HFFc6 (cell line): ENCODE data around the gene TUT4. TPM values are rescaled to one million over a fixed set of nuclear protein-coding genes. Genes with fewer than 3 reads are reported as not detected.

ENCODE experiments used
- DNase-seq: peaks from one replicate; pipeline ENCODE4 v3.0.0-alpha.2; 2018
- H3K27ac Mint-ChIP-seq: 2 replicates; pipeline ENCODE4 v1.8.0; 2020; ENCODE audit warnings: mild to moderate bottlenecking, mixed read lengths
- H3K27me3 Mint-ChIP-seq: 2 replicates; pipeline ENCODE4 v1.8.0; 2021; ENCODE audit warnings: mild to moderate bottlenecking, moderate library complexity, mixed read lengths; ENCODE audit not compliant: insufficient read depth
- H3K36me3 Mint-ChIP-seq: 2 replicates; pipeline ENCODE4 v1.8.0; 2021; ENCODE audit warnings: low read depth, mixed read lengths
- H3K4me1 Mint-ChIP-seq: 2 replicates; pipeline ENCODE4 v1.8.0; 2020; ENCODE audit warnings: low read depth, mixed read lengths
- H3K4me3 Mint-ChIP-seq: 2 replicates; pipeline ENCODE4 v1.8.0; 2020; ENCODE audit warnings: mild to moderate bottlenecking, moderate library complexity, mixed read lengths
- H3K9me3 Mint-ChIP-seq: 2 replicates; pipeline ENCODE4 v1.8.0; 2020; ENCODE audit warnings: mild to moderate bottlenecking, mixed read lengths
- CTCF ChIP-seq: fragments of 200-600 bp; sonication (generic); IDR thresholded peaks from 2 replicates; pipeline ENCODE4 v1.5.0; 2021; ENCODE audit warnings: antibody characterized with exemption, mild to moderate bottlenecking
- total RNA-seq, 6 experiments: library from RNA; stranded (reverse); fragmentation: NEBNext Ultra II Directional; extraction: Animal tissue kit (Norgen Biotek cat#: 25700); gene quantifications; 2 replicates in 1 of 6; 3 replicates in 5 of 6; pipeline ENCODE4 v1.2.3, GENCODE V29; 2021

The TUT4 gene
- total RNA-seq, 6 experiments from 2014 or later, result 24.1 to 32.0 (median 27.2) TPM

DNA sequence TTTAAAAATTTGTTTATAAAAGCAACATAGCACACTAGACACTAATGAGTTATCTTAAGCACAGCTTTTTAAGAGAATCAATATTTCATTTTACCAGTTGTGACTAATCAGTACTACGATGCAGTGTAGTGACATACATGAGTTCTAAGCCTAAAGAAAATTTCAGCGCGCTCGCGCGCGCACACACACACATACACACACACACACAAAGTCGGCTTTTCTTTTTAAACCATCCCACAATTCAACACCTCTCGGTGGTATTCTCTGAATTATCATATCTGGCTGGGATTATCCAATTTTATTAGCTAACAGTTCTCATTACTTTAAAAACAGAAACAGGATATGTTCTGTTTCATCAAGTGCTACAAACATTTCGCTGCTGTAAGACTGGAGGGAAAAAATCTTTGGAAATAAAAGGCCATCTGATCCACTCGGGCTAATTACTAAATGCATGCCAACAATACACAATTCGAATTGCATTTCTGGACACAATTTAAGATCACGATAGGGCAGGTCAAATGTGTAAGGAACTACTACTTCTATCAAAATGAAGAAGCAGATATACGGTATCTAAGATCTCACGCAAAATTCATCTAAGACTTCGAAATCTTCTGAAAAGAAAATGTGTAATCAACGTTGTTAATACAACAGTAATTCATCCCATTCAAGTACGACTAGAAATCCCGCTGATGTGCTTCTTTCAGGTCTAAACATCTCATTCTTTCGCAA is 1.2 kb downstream of the TUT4 start:
- TF ChIP-seq CTCF, result no peak
- H3K4me1 Mint-ChIP-seq, result peaks cover 40% of the 10 kb centered on the region
- DNase-seq, result peak; percentile 33
- no peak overlapping the region for H3K4me3 Mint-ChIP-seq
- H3K27me3 Mint-ChIP-seq, result no peaks in the 10 kb centered on the region
- no peaks in the 10 kb centered on the region for H3K36me3 Mint-ChIP-seq
- no peaks in the 10 kb centered on the region for H3K9me3 Mint-ChIP-seq
- H3K27ac Mint-ChIP-seq, result no peak overlapping the region

GRCh38 chr1:52550447-52550846 is 2.4 kb downstream of the TUT4 start:
- H3K36me3 Mint-ChIP-seq, result peaks cover 6% of the 10 kb centered on the region; the same call in 1 of the 2 replicates
- peaks cover 37% of the 10 kb centered on the region for H3K4me1 Mint-ChIP-seq
- no peak for TF ChIP-seq CTCF
- no peak overlapping the region for H3K4me3 Mint-ChIP-seq
- no peaks in the 10 kb centered on the region for H3K27me3 Mint-ChIP-seq
- no peak for DNase-seq
- no peak overlapping the region for H3K27ac Mint-ChIP-seq
- no peaks in the 10 kb centered on the region for H3K9me3 Mint-ChIP-seq

- Mint-ChIP-seq H3K4me1 (peaks cover 26% of the 10 kb centered on the region), H3K4me3 (no peak overlapping the region), H3K27ac (no peak overlapping the region), H3K36me3 (peaks cover 10% of the 10 kb centered on the region; the same call in 1 of the 2 replicates), H3K9me3 (peaks cover 4% of the 10 kb centered on the region), H3K27me3 (no peaks in the 10 kb centered on the region)
- no peak for DNase-seq
- TF ChIP-seq CTCF, result no peak
Observed at GRCh38 chr1:52549267-52549666, 3.6 kb downstream of the TUT4 start.

DNA sequence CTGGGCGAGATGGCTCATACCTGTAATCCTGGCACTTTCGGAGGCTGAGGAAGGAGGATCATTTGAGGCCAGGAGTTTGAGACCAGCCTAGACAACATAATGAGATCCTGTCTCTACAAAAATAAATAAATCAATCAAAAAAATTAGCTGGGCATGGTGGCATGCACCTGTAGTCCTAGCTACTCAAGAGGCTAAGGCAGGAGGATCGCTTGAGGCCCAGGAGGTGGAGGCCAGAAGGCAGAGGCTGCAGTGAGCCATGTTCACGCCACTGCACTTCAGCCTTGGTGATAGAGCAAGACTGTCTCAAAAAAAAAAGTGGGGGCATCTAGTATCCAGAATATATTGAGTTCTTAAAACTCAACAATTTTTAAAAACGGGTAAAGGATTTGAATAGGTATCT is 6.0 kb downstream of the TUT4 start:
- no peak for TF ChIP-seq CTCF
- peaks cover 19% of the 10 kb centered on the region for H3K4me1 Mint-ChIP-seq
- no peaks in the 10 kb centered on the region for H3K27me3 Mint-ChIP-seq
- peaks cover 29% of the 10 kb centered on the region for H3K36me3 Mint-ChIP-seq
- no peak for DNase-seq
- no peak overlapping the region for H3K27ac Mint-ChIP-seq
- no peak overlapping the region for H3K4me3 Mint-ChIP-seq
- H3K9me3 Mint-ChIP-seq, result peaks cover 25% of the 10 kb centered on the region

DNA sequence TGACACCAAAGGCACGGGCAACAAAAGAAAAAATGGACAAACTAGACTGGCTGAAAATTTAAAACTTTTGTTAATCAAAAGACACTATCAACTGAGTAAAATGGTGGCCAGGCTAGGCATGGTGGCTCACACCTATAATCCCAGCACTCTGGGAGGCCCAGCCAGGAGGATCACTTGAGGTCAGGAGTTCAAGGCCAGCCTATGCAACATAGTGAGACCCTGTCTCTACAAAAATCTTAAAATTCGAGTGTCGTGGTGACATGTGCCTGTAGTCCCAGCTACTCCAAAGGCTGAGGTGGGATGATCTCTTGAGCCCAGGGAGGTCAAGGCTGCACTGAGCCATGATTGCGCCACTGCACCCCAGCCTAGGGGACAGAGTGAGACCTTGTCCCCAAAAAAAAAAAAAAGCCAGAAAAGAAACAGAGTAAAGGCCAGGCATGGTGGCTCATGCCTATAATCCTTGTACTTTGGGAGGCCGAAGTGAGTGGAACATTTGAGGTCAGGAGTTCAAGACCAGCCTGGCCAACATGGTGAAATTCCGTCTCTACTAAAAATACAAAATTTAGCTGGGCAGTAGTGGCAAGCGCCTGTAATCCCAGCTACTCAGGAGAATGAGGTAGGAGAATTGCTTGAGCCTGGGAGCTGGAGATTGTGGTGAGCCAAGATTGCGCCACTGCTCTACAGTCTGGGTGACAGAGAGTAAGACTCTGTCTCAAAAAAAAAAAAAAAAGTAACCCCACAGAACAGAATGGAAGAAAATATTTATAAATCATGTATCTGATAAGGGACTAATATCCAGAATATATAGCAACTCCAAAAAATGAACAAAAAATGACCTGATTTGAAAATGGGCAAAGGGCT is 8.0 kb downstream of the TUT4 start:
- peaks cover 41% of the 10 kb centered on the region for H3K36me3 Mint-ChIP-seq
- no peak overlapping the region for H3K27ac Mint-ChIP-seq
- H3K9me3 Mint-ChIP-seq, result peaks cover 32% of the 10 kb centered on the region
- DNase-seq, result no peak
- peaks cover 19% of the 10 kb centered on the region for H3K4me1 Mint-ChIP-seq
- H3K4me3 Mint-ChIP-seq, result no peak overlapping the region
- H3K27me3 Mint-ChIP-seq, result no peaks in the 10 kb centered on the region
- no peak for TF ChIP-seq CTCF
